Measurements from ENCODE around the gene RDH5.

DNA sequence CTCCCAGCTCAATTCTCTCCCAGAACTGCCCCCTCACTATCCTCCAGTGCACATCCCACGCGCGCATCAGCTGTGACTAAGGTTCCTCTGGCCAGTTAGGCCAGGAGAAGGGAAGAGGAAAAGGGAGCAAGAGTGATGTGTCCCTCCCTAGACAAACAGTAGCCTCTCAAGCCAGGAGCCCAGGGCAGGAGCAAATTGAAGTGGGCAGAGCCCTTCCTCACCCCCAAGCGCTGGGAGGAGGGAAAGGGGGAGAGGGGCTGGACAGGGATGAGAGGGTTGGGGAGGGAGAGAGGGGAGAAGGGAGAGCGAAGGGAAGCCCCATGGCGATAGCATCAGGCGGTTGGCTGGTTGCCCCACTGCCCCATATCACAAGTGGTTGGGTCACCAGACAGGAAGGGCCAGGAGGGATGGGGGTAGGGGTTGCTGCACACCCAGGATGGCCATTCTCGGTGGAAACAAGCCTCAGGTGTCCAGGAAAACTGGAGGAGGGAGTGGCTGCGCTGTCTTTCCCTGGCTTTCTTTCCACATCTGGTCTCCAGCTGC is 7.5 kb downstream of the RDH5 start:
- TF ChIP-seq CTCF (conservative IDR thresholded peaks at IDR 0.05; ENCODE audit: low read depth, low read length), result no peak
- TF ChIP-seq POLR2A (IDR thresholded peaks at IDR 0.05; ENCODE audit: low read depth, low read length), result peak; percentile 57
- TF ChIP-seq SMC3 (IDR thresholded peaks at IDR 0.05; ENCODE audit: low read depth, low read length), result no peak
- no peak for TF ChIP-seq RCOR1 (IDR thresholded peaks at IDR 0.05; ENCODE audit: insufficient replicate concordance, low read length)
- TF ChIP-seq RAD21 (IDR thresholded peaks at IDR 0.05; ENCODE audit: low read length), result no peak
- TF ChIP-seq FOS (IDR thresholded peaks at IDR 0.05; ENCODE audit: low read depth, low read length), result no peak
- TF ChIP-seq BHLHE40 (IDR thresholded peaks at IDR 0.05; ENCODE audit: low read depth, low read length), result peak; percentile 28; the same call in 1 of the 2 replicates
- TF ChIP-seq NFE2L2 (IDR thresholded peaks at IDR 0.05; ENCODE audit: low read depth, low read length), result no peak
- no peak for TF ChIP-seq MAFK (IDR thresholded peaks at IDR 0.05; ENCODE audit: low read depth, low read length)
- no peak for TF ChIP-seq RFX5 (IDR thresholded peaks at IDR 0.05; ENCODE audit: low read depth, low read length)
- TF ChIP-seq CEBPB (IDR thresholded peaks at IDR 0.05; ENCODE audit: low read depth, low read length), result peak; percentile 46; the same call in 1 of the 2 replicates
- 0 out of 2 replicates have a peak, but pooled peaks have one; percentile 20 for TF ChIP-seq MAZ (IDR thresholded peaks at IDR 0.05; ENCODE audit: borderline replicate concordance, low read depth, low read length)
- TF ChIP-seq, protein P1, sequence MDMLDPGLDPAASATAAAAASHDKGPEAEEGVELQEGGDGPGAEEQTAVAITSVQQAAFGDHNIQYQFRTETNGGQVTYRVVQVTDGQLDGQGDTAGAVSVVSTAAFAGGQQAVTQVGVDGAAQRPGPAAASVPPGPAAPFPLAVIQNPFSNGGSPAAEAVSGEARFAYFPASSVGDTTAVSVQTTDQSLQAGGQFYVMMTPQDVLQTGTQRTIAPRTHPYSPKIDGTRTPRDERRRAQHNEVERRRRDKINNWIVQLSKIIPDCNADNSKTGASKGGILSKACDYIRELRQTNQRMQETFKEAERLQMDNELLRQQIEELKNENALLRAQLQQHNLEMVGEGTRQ (IDR thresholded peaks at IDR 0.05; ENCODE audit: low read depth, low read length), result no peak
- TF ChIP-seq, protein P2, sequence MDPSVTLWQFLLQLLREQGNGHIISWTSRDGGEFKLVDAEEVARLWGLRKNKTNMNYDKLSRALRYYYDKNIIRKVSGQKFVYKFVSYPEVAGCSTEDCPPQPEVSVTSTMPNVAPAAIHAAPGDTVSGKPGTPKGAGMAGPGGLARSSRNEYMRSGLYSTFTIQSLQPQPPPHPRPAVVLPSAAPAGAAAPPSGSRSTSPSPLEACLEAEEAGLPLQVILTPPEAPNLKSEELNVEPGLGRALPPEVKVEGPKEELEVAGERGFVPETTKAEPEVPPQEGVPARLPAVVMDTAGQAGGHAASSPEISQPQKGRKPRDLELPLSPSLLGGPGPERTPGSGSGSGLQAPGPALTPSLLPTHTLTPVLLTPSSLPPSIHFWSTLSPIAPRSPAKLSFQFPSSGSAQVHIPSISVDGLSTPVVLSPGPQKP (IDR thresholded peaks at IDR 0.05; ENCODE audit: borderline replicate concordance, low read depth, low read length), result no peak
